NCI-H187 (cell line): ENCODE results near the gene TJP3.

Experiments
- DNase-seq, 2 experiments: peaks; one replicate each; lab custom pipeline; 2025; lab: John Stamatoyannopoulos, UW

The TJP3 gene

GRCh38 chr19:3710265-3710812, 2.2 kb downstream of the TJP3 start:
- DNase-seq: peak in 1 of 2 experiments; percentile 55

GRCh38 chr19:3712663-3713611, 4.8 kb downstream of the TJP3 start:
- DNase-seq: no peak

DNA sequence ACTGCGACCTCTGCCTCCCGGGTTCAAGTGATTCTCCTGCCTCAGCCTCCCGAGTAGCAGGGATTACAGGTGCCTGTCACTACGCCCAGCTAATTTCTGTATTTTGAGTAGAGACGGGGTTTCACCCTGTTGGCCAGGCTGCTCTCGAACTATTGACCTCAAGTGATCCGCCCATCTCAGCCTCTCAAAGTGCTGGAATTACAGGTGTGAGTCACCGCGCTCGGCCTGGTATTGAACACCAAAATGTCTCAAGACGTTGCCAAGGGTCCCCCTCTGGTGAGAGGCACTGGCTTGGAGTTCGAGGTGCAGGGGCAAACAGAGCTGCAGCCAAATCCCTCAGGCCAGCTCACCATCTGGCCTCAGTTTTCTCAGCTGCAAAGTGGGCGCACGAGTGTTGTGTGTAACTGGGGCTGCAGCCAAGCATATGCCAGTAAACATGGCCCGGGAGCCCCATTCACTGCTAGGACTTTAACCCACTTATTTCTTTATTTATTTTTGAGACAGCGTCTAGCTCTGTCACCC, 8.0 kb downstream of the TJP3 start:
- DNase-seq: no peak

- DNase-seq: no peak
Observed at GRCh38 chr19:3719868-3720267, 11.7 kb downstream of the TJP3 start.

GRCh38 chr19:3720349-3720917, 12.2 kb downstream of the TJP3 start:
- DNase-seq: no peak

- DNase-seq: peak; percentile 94 to 96
Observed at GRCh38 chr19:3721131-3721886, 13.1 kb downstream of the TJP3 start.

GRCh38 chr19:3721887-3722442, 13.8 kb downstream of the TJP3 start:
- DNase-seq: no peak

- no peak for DNase-seq
Observed at GRCh38 chr19:3722443-3723109, 14.4 kb downstream of the TJP3 start.

- no peak for DNase-seq
Observed at GRCh38 chr19:3723110-3723488, 14.9 kb downstream of the TJP3 start.

GRCh38 chr19:3723883-3724282, 15.7 kb downstream of the TJP3 start:
- no peak for DNase-seq

DNA sequence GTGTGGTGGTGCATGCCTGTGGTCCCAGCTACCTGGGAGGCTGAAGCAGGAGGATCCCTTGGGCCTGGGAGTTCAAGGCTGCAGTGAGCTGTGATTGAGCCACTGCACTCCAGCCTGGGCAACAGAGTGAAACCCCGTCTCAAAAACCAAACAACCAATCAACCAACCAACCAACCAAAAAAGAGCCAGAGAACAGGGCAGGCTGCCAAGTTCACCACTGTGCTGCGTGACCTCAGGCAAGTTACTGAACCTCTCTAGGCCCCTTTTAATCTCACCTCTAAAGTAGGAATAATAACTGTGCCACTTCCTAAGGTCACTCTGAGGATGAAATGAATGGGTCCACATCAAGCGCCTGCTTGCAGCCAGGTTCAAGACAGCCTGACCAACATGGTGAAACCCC, 16.9 kb downstream of the TJP3 start:
- no peak for DNase-seq

DNA sequence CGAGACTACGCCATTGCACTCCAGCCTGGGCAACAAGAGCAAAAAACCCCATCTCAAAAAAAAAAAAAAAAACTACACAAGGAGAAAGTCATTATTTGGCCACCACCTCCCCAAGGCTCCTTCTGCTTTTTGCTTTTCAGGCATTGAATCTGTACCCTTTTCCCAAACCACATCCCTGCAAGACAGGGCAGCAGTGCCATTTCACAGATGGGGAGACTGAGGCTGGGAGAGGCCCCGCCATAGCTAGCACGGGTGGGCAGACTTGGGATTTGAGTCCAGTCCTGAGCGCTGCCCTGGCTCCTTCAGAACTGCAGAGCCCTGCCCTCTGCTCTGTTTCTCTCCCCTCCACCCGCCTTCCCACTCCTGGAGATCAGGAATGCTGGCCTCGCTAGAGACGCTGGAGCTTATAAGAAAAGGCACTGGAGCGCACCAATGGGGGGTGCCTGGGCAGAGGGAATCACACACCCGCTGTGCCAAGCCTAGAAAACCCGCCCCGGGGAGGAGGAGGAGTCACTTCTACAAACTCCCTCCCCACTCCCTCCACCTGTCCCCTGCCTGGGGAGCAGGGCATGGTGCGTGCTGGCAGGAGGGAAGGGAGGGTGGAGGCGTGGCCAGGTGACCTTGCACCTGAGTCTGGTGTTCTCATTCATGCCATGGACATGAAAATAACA, 17.6 kb downstream of the TJP3 start:
- peak; percentile 31 to 76 for DNase-seq

DNA sequence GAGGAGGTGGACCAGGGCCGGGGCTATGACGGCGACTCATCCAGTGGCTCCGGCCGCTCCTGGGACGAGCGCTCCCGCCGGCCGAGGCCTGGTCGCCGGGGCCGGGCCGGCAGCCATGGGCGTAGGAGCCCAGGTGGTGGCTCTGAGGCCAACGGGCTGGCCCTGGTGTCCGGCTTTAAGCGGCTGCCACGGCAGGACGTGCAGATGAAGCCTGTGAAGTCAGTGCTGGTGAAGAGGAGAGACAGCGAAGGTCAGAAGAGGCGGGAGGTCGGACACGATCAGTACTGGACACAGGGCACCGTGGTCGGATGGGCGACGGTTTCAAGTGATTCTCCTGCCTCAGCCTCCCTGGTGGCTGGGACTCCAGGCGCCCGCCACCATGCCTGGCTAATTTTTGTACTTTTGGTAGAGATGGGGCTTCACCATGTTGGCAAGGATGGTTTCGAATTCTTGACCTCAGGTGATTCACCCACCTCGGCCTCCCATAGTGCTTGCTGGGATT, 22.3 kb downstream of the TJP3 start:
- no peak for DNase-seq

GRCh38 chr19:3732108-3732507, 23.9 kb downstream of the TJP3 start:
- no peak for DNase-seq

DNA sequence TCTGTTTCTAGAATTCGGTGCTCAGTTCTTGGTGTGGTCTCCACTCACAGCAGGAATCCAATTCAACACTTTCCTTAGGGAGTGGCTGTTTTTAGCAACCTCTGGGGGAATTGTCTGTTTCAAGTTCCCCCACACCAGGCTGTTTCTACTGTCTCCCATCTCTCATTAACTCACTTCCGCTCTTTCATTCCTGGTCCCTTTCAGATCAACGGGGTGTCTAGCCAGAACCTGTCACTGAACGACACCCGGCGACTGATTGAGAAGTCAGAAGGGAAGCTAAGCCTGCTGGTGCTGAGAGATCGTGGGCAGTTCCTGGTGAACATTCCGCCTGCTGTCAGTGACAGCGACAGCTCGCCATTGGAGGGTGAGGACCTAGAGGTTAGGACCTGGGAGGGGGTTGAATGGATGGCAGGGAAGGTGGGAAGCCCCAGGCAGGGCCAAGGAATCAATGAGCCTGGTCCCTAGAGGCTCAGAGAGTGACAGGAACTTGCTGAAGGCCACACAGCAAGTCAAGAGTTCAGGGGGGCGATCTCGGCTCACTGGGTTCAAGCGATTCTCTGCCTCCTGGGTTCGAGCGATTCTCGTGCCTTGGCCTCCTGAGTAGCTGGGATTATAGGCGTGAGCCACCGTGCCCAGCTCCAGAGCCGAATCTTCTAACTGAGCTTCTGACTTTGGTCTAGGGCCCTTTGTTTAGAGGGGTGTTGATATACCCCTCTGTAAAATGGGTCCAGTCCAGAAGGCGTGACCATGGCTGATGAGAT, 25.5 kb downstream of the TJP3 start:
- no peak for DNase-seq

DNA sequence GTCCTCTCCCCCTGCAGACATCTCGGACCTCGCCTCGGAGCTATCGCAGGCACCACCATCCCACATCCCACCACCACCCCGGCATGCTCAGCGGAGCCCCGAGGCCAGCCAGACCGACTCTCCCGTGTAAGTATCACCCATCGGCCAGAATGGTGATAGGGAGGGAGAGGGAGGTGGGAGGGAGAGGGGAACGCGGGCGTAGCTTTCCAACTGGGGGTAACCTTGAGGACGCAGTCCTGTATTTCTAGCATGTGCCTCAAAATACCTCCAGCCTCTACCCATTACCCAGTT, 26.1 kb downstream of the TJP3 start:
- no peak for DNase-seq

GRCh38 chr19:3736106-3736724, 28.0 kb downstream of the TJP3 start:
- DNase-seq: no peak

DNA sequence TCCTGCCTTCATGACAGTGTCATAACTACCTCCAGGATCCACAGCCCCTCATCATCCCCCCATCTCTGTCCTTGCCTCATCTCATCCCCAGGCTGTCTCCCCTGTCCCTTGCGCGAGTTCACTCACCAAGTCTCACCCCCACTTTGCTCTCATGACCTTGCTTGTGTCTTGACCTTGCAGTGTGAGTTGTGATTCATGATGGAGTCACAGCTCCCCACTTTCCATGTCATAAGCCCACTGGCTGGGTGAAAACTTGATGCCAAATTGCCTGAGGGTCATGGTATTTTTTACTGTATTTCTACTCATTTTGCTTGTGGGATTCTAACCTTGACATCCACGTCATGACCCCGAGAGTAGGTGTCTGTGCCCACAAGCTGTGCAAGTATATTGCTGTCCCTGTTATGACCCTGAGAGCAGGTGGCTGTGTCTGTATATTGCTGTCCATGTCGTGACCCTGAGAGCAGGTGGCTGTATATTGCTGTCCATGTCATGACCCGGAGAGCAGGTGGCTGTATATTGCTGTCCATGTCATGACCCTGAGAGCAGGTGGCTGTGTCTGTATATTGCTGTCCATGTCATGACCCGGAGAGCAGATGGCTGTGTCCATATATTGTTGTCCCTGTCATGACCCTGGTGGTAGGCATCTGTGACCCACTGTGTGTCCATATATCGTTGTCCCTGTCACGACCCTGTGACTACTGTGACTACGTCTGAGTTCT, 29.5 kb downstream of the TJP3 start:
- no peak for DNase-seq
